ENCODE data around the gene DMAC1.

- TF ChIP-seq CTCF (conservative IDR thresholded peaks at IDR 0.05; ENCODE audit: low read depth, low read length) (no peak), EZH2 (IDR thresholded peaks at IDR 0.05; ENCODE audit: borderline replicate concordance, low read depth, low read length, poor library complexity, severe bottlenecking) (no peak)
These were observed 42.3 kb upstream of the DMAC1 start for GRCh38 chr9:7841831-7842230.

Data from A673 (cell line).